Left ventricle myocardium superior (tissue), 1 donor: ENCODE results near the gene ZNF385B. TPM values are rescaled to one million over a fixed set of nuclear protein-coding genes. Genes with fewer than 3 reads are reported as not detected.
A peak's percentile ranks its signal among the peaks of the same experiment; 100 is the strongest.

Source experiments
- ATAC-seq: fragments of 200-7000 bp; cut with Tn5 transposase; one replicate; pipeline ENCODE4 v1.9.1; 2020; ENCODE audit warnings: mild to moderate bottlenecking, moderate library complexity
- DNase-seq: peaks from one replicate; pipeline ENCODE4 v3.0.0-alpha.2; 2020
- intact Hi-C: fragments of 100-400 bp; cut with micrococcal nuclease; formaldehyde crosslinking; loops from one replicate; pipeline ENCODE4 v1.11.0; 2022
- total RNA-seq: library from RNA; stranded (reverse); fragmentation: NEBNext Ultra II Directional; extraction: Animal tissue kit (Norgen Biotek cat#: 25700); gene quantifications from one replicate; pipeline ENCODE4 v1.2.1, GENCODE V29; 2021
- donor health status: DM: no; HTN: yes; CAD: no; lungs with severe emphysema.

Gene ZNF385B
- total RNA-seq, 1 donor from 2014 or later = 4.1 TPM

DNA sequence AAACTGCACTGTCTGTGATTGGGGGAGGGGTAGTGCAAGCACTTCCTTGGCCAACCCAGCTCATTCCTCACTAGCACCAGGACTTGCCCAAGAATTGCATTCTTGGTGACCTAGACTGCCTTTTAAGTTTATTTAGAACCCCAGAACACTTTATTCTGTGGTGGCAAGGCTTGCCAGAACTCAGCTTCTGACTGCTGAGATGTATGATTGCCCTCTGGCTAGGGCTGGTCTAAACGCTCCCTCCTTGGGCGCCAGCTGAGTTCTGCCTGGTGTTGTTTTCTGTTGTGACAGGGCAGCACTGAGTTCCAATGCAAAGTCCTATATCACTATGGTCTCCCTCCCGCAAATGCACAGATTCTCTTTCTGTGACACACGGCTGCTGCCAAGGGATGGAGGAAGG lies 247.7 kb downstream of the ZNF385B start:
- no peak for ATAC-seq
- intact Hi-C loops = no loop called here
- DNase-seq = no peak

DNA sequence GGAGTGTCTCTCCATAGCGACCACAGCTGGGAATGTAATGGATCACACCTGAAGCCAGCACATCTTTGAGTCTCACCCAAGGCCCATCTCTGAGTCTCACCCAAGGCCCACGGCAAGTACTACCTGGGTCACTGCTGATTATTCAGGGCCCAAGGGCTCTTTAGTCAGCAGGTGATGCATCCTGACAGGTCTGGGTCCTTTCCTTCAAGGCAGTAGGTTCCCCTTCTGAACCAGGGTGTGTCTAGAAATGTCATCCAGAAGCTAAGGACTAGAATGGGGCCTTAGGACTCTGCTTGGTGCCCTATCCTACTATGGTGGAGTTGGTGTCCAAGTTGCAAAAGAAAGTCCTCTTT lies 248.1 kb downstream of the ZNF385B start:
- ATAC-seq (no peak), DNase-seq (no peak)
- intact Hi-C loops = no loop called here

DNA sequence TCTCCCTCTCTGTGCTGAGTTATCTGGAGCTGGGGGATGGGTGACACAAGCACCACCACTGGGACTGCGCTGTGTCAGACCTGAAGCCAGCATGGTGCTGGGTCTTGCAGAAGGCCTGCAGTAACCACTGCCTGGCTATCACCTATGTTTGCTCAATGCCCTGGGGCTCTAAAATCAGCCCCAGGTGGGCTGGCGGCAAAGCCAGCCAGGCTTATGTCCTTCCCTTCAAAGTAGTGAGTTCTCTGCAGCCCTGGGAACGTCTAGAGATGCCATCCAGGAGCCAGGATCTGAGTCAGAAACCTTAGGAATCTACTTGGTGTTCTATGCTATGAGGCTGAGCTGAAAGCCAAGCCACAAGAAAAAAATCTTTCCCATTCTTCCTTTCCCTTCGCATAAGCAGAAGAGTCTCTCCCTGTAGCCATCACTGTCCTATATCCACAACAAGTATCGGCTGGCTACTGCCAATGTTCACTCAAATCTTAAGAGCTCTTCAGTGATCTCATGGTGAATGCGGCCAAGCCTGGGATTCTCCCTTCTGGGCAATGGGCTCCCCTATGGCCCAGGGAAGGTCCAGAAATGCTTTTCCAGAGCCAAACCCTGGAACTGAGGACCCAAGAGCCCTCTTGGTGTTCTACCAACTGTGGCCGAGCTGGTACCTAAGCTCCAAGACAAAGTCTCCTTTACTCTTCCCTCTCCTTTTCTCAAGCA lies 248.7 kb downstream of the ZNF385B start:
- intact Hi-C loops = no loop called here
- DNase-seq (no peak), ATAC-seq (no peak)

DNA sequence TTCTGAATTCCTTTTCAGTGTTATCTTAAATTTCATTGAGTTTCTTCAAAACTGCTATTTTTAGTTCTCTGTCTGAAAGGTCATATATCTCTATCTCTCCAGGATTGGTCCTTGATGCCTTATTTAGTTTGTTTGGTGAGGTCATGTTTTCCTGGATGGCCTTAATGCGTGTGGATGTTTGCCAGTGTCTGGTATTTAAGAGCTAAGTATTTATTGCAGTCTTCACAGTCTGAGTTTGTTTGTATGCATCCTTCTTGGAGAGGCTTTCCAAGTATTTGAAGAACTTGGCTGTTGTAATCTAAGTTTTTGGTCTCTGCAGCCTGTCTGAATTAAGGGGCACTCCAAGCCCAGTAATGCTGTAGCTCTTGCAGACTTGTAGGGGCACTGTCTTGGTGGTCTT lies 249.3 kb downstream of the ZNF385B start:
- intact Hi-C loops = no loop called here
- ATAC-seq (no peak), DNase-seq (no peak)

DNA sequence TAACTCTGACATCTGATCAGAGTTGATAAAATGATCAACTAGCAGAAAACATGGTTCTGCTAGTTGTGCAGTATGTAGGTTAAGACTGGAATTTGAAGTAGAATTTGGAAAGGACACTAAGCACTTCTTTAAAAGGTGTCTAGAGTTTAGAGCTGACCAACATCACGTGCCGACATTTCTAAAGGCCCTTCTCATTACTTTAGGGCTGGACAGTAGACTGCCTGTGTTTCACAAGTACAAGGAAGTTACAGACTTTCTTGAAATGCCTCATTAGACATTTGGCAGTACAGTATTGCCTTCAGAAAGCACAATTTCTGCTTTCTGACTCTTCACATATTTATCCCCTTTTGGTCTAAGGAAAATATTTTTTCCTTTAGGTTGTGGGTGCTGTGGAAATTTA lies 255.3 kb downstream of the ZNF385B start:
- ATAC-seq = no peak
- no peak for DNase-seq
- intact Hi-C loops = no loop called here

DNA sequence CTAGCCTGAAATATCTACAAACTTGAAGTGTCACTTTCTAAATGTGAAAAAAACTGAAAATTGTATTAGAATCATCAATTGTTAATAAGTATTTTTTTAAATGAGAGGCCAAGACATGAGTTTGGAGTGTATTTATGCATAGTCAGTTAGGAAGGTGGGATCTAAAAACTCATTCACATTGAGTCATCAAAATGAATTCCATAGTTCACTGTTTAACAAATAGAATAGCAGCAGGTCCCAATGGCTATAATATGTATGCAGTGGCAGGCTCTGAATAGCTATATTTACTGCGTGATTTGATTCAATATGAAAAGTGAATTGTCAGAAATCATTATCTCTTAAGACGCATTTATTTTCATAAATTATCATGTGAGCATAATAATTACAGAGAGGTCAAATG lies 256.1 kb downstream of the ZNF385B start:
- DNase-seq = no peak
- intact Hi-C loops = no loop called here
- no peak for ATAC-seq

DNA sequence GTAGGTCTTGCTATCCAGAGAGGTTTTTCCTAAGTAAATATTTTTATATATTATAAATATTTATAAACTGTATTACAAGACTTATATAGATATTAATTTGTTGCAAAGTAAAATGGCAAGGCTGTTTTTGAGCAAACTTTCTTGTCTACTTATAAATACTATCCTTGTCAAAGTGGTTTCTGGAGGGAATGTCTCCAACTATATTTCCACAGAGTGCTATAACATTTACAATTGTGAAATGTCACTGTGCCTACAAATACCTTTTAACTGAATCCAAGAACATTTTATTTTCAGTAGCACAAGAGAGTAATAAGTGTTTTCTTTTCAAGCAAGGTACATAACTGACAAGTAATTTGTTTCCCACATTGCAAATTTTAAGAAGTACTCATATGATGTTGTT lies 256.8 kb downstream of the ZNF385B start:
- ATAC-seq = no peak
- intact Hi-C loops = no loop called here

DNA sequence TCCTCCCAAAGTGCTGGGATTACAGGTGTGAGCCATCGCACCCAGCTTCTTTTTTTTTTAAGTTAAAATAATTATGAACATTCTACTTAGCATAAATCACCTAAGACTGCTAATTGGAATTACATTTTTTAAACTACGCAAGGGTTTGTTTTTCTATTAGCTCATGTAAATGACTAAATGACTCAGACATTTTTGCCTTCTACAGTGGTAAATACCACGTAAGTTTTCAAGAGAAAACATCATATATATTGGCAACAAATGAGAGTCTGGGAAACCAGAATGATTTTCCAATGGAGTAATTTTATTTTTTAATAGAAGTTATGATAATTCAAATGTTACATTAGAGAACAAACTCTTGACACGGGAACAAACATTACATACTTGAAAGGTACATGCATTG lies 259.0 kb downstream of the ZNF385B start:
- ATAC-seq = no peak
- intact Hi-C loops = no loop called here
- no peak for DNase-seq

More for the DNA sequence above, 256.8 kb downstream of the ZNF385B start:
- no peak for DNase-seq

DNA sequence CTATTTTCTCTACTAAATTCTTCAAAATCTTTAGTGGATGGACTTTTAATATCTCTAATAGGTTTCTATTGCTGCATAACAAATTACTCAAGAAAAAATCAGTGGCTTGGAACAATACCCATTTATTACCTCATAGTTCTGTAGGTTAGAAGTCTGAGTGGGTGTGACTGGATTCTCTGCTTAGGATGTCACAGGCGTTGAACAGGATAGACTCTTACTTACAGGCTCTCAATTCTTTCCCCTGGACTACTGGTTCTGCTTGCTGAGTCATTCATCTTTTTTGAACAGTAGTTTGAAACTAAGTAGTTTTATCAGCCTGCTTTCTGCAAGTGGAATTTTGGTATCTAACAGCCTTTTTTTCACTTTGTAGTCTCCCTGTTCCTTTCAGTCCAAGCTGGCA lies 265.4 kb downstream of the ZNF385B start:
- intact Hi-C loops = no loop called here

DNA sequence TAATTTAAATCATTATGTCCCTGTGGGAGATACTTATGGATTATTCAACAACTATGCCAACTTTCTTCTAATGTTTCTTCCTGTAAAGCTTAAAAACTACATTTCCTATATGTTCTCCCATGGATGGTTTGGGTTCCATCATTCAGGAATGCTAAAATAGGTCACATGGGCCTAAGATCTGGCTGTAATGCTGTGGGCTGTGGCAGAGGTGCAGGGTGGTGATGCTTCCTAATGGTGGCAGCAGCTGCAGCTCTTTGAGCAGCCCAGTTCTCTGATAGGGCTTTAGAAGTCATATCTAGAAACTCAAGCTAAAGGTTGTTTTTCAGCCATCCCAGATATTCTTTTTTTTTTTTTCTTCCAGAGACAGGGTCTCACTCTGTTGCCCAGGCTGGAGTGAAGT lies 266.1 kb downstream of the ZNF385B start:
- ATAC-seq = peak; percentile 60
- intact Hi-C loops = no loop called here

More for the DNA sequence above, 265.4 kb downstream of the ZNF385B start:
- ATAC-seq (no peak), DNase-seq (no peak)

DNA sequence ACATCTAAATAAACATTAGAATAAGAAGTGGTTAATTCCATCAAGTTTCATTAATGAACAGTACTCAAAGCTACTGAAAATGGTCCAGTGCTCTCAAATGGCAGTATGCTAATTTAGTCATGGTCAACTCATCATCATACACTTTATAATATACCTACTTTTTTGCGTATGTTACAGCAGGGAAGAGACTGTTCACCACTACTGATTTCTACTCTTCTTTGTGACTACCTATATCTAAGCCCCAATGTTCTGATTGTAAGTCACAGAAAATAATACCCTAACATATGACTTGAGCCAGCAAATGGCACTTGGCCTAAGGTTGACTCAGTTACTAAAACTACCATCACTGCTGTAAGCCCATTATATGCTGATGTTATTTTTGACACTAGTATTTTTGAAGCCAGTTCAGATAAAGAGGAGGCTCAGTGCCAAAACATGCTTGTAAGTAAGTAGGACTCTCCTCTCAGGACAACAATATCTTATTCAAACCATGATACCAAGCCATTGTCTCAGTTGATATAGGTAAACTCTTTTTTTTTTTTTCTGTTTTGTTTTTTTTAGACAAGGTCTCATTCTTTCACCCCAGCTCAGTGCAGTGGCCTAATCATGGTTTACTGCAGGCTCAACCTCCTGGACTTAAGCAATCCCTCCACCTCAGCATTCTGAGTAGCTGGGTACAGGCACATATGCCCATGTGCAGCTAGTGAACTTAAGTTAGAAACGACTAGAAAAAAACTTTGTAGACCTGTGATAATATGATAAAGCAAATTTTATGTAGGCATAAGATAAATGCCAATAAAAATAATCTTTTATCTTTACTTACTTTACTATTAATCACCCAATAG lies 266.9 kb downstream of the ZNF385B start:
- ATAC-seq (peak; percentile 97), DNase-seq (no peak)
- intact Hi-C loops = no loop called here

More for the DNA sequence above, 266.1 kb downstream of the ZNF385B start:
- no peak for DNase-seq

DNA sequence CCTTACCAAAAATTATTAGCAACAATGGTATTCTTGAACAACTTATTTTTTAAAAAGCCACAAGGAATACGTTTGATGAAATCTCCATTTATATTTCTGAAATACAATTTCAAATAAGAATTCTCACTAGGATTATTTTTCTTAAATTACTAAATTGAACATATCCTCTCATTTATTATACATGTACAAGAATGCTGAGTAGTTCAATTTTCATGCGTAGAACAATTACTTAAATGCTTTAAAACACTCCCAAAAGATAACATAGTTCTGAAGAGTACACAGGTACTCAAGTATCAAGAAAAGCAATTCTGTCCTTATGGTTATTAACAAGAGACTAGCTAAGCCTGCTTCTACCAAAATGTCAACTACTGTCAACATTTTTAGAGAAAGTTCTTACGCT lies 268.1 kb downstream of the ZNF385B start:
- no peak for ATAC-seq
- no peak for DNase-seq
- intact Hi-C loops = no loop called here

DNA sequence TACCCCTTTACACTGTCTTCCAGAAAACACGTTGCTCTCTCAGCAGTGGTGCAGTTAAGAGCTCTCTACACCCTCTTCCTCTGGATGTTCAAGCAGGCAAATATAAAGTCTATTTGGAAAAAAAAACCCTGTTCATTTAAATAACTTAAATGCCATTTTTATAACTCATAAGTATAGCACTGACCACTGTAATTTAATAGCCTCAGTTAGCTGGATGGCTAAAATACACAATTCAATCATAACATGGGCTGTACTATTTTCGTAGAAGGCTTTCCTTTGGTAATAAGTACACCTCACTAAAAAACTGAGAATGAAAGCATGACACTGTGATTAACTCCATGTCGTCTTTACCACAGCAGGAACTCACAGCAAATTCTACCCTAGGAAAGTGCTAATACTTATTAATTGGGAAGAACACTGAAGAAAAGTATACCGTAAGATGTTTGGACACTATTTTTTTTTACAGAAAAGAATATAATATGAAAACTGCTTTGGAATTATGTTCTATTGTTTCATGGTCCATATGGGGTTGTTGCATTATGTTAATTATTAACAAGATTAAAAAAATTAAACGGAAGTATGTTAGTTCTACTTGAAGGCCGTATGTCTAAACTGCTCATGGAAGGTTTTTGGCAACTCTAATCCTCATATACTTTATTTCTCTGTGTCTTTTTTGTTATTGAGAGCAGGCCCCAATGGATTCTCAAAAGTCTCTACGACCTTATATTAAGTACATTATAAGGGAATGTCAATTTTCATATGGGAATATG lies 269.1 kb downstream of the ZNF385B start:
- DNase-seq = no peak

DNA sequence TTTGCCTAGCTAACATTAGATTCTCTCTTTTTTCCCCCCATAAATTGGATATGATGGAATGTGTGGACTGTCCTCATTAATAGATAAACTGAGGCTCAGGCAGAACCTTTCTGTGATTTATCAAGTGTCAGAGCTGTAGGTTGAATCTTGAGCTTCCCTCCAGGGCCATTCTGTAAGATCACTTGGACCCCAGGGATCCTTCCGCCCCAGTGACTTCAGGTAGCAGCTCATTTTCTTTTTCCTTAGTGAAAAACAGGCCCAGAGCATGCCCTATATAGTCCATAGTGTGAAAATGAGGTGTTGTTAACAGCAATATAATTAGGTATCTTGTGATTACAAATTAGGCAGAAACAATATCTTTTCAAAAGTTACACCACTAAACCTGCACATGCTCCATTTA lies 269.7 kb downstream of the ZNF385B start:
- intact Hi-C loops = no loop called here
- no peak for ATAC-seq

More for the DNA sequence above, 269.1 kb downstream of the ZNF385B start:
- intact Hi-C loops = no loop called here
- no peak for ATAC-seq

DNA sequence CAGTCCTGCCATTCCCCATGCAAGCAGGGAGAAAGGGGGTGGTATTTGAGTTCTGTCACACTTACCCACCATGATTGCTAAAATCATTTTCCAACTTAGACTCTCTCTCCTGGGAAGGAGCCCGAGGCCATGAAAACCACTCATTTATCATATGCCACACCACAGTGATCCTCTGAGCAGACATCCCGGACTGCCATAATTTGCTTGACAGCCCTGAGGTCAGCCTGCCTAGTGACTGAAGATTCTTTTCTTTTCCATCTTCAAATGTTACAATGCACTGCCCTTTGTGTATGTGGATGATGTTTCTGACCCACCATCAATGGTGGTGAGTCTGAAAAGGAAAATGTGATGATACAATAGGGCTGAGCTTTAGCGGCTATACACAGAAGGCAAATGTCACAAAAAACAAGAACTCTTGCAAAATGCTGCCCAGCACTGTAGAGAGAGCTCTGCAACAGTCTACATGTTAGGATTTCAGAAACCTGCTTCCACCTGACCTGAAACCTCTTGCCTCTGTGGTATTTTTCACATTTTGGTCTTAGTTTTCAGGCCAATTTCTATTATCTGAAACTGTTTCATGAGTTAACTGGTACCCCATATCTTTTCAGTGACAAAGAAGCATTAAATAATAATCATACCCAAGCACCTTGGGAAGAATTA lies 272.8 kb downstream of the ZNF385B start:
- intact Hi-C loops = no loop called here
- DNase-seq = no peak
- ATAC-seq = no peak

More for the DNA sequence above, 269.7 kb downstream of the ZNF385B start:
- no peak for DNase-seq

DNA sequence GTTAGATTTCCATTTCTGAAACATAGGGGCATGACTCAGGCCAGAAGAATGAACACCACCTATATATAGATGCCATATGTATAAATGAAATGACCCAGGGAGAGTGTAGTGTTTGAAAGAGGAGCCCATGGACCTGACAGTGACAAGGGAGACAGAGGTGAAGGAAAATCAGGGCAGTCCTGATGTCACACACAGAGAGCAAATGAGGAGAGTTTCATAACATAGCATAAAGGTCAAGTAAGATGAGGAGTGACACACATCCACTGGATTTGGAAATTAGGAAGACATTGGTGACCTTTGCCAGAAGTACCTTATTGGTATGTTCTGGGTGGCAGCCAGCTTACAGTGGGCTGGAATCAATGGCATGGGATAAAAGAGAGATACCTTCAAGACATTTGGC lies 276.7 kb downstream of the ZNF385B start:
- DNase-seq (no peak), ATAC-seq (no peak)
- intact Hi-C loops = no loop called here

DNA sequence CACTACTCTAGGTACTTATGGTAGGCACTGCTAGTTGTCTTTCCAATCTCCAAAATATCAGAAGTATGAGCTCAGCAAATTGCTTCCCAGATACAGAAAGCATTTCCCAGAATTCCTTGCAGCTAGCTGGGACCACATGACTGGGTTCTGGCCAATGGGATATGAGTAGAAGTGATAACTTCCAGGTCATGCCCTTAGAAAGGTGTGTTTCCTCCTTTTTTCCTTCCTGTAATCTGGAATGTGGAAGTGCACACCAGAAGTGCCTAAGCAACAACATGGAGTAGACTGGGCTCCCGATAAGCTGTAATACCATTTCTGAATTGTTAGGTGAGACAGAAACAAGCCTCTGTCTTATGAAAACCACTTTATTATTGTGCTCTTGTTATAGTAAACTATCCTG lies 279.8 kb downstream of the ZNF385B start:
- DNase-seq = no peak

DNA sequence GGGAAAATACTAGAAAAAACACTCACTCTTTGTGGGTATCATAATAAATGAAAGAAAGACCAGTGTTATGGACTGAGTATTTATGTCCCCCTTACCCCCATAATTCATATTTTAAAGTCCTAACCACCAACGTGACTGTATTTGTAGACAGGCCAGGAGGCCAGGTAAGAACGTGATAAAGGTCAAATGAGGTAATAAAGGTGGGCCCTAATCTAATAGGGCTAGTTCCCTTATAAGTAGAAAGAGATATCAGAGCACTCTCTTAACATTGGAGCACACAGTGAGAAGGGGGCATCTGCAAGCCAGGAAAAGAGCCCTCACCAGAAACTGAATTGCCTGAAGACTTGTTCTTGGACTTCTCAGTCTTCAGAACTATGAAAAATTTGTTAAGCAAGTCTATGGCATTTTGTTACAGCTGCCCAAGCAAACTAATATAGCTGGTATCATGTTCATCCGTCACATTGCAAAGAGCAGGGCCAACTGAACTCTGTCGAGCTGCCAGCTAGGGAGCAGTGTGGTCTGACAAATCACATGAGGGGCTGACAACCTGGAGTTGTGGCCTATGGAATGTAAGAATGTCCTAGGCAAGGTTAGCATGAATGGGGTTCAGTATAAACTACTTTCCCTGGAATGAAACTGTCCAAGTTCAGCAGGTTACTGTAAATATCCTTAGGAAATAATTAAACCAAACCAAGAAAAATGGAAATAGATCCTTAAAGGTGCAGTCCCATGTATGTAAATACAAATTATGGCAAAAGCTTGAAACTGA lies 280.9 kb downstream of the ZNF385B start:
- intact Hi-C loops = no loop called here

More for the DNA sequence above, 279.8 kb downstream of the ZNF385B start:
- no peak for ATAC-seq
- intact Hi-C loops = no loop called here

DNA sequence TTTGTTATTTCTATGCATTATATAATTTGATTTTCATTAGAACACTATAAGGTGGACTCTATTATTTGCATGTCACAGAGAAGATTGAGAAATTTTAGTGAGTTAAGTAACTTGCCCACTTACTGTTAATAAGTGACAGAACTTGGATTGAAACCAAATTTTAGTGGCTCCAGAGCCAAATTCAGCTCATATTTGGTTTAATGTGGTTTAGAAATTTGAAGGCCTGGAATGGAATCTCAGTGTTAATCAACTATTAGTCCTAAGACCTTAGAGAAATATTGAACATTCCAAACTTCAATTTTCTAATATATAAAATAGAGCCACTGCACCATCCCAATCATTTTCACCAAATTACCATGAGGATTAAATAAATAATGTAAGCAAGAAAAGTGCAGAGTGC lies 281.6 kb downstream of the ZNF385B start:
- ATAC-seq = no peak
- intact Hi-C loops = loop anchor here (10.0 kb wide), 1 partner anchor 165 kb away; no protein-coding TSS in a partner anchor
- DNase-seq = no peak

More for the DNA sequence above, 280.9 kb downstream of the ZNF385B start:
- ATAC-seq (peak; percentile 98), DNase-seq (peak; percentile 65)
